HEK293T (cell line): Measurements from ENCODE around the gene LHX5.

Source experiments
- ARNT ChIP-seq: fragments of 450-650 bp; IDR thresholded peaks from 2 replicates; pipeline ENCODE4 v1.6.1; 2017; ENCODE audit warnings: mild to moderate bottlenecking
- L3MBTL2 ChIP-seq: fragments of 450-650 bp; conservative IDR thresholded peaks from 2 replicates; pipeline ENCODE4 v1.6.1; 2016; ENCODE audit warnings: mild to moderate bottlenecking

DNA sequence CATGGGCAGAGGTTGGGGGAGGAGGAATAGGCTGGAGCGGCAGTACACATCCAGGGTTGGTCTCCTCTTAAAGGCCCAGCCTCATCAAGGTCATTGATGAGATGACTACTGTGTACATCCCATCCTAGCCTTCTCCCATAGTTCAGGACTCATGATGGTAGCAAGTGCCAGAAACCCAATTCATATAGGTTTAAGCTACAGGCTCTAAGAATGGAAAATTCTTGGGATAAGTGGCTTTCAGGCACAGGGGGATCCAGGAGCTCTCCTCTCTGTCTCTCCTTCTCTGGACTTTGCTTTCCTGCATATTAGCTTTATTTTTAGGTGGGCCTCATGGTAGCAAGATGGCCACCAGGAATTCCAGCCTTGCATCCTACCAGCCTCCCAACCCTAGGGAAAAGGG lies 43.2 kb downstream of the LHX5 start:
- TF ChIP-seq L3MBTL2 = no peak
- TF ChIP-seq ARNT = no peak
